GM18873 (cell line): ENCODE measurements around the gene ABCD1.

Source experiments
- ATAC-seq: cut with Tn5 transposase; IDR thresholded peaks from one replicate; pipeline ENCODE4 v1.9.1; 2021; ENCODE audit warnings: mild to moderate bottlenecking, moderate library complexity, moderate number of reproducible peaks; ENCODE audit not compliant: unreplicated experiment, low FRiP score

Gene ABCD1

DNA sequence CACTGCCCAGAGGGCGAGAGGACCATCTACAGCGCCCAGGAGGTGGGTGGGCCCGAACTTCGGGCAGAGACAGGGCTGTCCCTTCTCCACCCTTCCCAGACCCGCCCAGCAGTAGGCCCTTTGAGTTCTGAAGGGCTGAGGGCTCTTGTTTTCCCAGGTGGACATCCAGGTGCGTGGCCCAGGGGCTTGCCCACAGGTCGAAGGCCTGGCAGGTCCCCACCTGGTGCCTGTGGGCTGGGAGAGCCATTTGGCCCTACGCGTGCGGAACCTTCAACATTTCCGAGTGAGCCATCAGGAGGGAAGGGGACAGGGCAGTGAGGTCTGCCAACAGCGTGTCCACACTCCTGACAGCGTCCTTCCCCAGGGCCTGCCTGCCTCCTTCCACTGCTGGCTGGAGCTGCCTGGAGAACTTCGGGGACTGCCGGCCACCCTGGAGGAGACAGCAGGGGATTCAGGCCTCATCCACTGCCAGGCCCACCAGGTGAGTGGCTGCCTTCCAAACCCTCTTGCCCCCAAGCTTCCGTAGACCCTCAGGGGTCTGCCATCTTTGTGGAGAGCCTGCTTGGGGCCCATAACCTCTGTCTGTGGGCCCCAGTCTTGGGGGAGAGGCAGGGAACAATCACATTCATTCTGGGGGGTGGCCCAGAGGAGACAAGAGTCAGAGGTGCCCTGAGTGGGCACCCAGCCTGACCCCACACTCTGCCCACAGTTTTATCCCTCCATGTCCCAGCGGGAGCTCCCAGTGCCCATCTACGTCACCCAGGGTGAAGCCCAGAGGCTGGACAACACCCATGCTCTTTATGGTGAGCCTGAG, 46.2 kb downstream of the ABCD1 start:
- no peak for ATAC-seq

DNA sequence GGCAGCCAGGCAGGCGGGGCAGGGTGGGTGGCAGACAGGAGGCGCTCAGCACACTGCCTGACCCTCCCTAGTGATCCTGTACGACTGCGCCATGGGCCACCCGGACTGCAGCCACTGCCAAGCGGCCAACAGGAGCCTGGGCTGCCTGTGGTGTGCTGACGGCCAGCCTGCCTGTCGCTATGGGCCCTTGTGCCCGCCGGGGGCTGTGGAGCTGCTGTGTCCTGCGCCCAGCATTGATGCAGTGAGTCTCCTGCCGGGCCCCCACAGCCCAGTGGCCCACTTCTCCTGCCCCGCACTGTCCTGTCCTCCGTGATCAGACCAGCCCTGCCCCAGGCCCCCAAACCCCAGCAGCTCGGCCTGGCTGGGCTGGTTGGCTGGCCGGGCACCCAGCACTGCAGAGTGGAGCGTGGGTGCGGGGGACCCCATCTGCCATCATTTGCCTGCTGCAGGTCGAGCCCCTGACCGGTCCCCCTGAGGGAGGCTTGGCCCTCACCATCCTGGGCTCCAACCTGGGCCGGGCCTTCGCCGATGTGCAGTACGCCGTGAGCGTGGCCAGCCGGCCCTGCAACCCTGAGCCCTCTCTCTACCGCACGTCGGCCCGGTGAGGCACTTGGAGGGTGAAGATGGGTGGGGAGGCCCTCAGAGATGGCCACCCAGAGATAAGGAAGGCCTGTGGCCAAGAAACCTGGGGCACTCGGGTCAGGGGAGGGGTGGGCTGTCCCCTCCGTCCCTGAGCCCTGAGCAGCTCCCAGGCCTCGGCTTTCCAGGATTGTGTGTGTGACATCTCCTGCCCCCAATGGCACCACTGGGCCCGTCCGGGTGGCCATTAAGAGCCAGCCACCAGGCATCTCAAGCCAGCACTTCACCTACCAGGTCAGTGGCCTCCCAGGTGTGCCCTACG, 47.0 kb downstream of the ABCD1 start:
- ATAC-seq: no peak

DNA sequence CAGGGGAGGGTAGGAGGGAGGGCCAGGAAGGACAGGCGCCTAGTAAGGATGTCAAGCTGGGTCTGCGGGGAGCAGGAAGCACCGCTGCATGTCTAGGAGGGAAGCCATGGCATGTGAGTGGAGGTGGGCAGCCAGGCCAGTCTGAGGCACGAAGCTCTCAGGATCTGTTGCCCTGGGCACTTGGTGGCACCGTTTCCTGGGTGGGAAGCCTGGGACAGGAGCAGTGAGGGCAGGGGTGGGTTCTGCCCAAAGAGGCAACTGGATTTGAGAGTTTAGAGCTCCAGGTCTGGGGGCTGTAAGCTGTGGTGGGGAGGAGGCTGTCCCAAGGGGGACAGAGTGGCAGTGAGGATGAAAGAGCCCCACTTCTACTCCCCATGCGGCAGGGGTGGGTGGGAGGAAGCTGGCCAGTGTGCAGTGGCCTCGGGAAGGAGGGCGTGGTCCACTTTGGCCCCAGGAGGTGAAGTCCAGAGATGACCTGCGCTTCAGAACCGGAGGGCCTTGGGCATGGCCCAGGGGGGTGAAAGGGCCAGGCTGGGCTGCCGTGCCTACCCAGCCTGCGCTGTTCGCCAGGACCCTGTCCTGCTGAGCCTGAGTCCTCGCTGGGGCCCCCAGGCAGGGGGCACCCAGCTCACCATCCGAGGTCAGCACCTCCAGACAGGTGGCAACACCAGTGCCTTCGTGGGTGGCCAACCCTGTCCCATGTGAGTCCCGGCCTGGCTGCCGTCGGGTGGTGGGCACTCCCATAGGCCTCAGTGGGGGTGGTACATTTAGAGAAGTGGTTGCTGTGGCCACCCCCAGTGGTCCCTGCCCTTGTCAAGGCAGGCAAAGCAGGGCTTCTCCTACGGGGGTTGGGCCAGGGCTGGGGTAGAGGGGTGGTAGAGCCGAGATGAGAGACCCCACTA, 47.9 kb downstream of the ABCD1 start:
- ATAC-seq: no peak

DNA sequence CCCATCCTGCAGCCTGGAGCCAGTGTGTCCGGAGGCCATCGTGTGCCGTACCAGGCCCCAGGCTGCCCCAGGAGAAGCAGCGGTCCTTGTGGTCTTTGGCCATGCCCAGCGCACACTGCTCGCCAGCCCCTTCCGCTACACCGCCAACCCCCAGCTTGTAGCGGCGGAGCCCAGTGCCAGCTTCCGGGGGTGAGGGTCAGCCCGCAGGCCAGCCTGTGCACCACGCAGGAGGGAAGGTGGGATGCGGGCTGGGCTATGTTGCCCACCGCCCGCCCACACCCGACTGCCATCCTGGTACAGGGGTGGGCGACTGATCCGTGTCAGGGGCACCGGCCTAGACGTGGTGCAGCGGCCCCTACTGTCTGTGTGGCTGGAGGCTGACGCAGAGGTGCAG, 48.6 kb downstream of the ABCD1 start:
- no peak for ATAC-seq

DNA sequence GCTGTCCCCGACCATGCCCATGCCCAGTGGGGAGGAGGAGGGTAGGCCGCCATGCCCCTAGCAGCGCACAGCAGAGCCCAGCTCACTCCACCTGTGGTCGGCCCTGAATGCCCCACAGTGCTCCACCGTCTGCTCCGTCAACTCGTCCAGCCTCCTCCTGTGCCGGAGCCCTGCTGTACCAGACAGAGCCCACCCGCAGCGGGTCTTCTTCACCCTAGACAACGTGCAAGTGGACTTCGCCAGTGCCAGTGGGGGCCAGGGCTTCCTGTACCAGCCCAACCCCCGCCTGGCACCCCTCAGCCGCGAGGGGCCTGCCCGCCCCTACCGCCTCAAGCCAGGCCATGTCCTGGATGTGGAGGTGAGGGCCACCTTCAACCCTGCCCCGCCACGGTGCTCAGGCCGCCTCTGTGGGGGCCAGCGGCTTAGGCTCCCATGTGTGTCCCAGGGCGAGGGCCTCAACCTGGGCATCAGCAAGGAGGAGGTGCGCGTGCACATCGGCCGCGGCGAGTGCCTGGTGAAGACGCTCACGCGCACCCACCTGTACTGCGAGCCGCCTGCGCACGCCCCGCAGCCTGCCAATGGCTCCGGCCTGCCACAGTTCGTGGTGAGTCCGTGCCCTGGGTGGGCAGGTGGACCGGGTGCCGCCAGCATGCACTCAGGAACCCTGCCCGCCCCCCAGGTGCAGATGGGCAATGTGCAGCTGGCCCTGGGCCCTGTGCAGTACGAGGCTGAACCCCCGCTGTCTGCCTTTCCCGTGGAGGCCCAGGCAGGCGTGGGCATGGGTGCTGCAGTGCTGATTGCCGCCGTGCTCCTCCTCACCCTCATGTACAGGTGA, 49.3 kb downstream of the ABCD1 start:
- no peak for ATAC-seq

DNA sequence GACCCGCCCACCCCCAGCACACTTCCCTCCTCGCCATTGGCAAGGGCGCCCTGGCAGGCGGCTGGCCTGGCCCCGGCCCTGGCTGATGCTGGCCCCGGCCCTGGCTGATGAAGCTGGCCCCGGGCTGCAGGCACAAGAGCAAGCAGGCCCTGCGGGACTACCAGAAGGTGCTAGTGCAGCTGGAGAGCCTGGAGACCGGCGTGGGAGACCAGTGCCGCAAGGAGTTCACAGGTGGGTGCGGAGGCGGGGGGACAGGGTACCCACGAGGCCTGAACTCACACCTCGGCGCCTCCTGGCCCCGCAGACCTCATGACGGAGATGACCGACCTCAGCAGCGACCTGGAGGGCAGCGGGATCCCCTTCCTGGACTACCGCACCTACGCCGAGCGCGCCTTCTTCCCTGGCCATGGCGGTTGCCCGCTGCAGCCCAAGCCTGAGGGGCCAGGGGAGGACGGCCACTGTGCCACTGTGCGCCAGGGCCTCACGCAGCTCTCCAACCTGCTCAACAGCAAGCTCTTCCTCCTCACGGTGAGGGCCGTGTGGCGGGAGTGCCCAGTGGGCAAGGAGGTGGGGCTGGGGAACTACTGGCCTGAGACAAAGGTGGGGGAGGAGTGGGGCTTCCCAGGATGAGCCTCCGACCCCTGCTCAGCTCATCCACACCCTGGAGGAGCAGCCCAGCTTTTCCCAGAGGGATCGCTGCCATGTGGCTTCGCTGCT, 50.1 kb downstream of the ABCD1 start:
- ATAC-seq: no peak

DNA sequence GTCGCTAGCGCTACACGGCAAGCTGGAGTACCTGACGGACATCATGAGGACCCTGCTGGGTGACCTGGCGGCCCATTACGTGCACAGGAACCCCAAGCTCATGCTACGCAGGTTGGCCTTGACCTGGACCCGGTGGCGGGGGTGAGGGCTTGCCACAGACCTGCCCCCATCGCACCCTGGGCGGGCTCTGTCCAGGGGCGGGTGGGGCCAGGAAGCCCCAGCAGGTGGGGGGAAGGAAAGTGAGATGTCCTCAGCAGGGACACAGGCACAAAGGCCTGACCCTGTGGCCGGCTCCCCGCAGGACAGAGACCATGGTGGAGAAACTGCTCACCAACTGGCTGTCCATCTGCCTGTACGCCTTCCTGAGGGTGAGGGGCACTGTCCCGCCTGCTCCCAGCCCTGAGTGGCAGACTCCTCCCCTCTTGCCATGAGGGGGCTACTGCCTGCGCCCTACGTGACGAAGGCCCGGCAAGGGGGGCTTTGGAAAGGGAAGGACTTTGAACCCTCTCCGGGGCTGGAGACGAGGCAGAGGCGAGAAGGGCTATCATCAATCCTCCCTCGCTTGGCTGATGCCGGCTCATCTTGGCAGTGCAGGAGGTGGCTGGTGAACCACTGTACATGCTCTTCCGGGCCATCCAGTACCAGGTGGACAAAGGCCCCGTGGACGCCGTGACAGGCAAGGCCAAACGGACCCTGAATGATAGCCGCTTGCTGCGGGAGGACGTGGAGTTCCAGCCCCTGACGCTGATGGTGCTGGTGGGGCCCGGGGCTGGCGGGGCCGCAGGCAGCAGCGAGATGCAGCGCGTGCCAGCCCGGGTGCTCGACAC, 50.9 kb downstream of the ABCD1 start:
- ATAC-seq: no peak

DNA sequence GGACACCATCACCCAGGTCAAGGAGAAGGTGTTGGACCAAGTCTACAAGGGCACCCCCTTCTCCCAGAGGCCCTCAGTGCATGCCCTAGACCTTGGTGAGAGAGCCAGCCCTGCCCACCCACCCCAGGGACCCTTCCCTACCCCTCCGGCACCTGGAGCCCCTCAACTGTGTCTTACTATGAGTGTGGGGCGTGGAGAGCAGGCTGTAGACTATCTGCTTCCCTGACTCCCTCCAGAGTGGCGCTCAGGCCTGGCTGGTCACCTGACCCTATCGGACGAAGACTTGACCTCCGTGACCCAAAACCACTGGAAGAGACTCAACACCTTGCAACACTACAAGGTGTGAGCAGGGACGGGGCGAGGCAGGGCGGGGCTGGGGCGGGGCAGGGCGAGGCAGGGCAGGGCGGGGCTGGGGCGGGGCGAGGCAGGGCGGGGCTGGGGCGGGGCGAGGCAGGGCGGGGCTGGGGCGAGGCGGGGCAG, 51.5 kb downstream of the ABCD1 start:
- ATAC-seq: no peak

DNA sequence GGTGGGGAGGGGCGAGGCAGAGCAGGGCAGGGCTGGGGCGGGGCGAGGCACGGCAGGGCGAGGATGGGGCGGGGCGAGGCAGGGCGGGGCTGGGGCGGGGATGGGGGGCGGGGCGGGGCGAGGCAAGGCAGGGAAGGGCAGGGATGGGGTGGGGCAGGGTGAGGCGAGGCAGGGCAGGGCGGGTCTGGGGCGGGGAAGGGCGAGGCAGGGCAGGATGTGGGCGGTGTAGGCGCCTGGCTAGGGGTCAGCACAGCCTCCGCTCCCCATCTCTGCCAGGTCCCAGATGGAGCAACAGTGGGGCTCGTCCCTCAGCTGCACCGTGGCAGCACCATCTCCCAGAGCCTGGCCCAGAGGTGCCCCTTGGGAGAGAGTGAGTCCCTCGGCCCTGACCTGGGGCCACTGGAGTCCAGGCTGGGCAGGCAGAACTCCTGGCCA, 52.0 kb downstream of the ABCD1 start:
- no peak for ATAC-seq

DNA sequence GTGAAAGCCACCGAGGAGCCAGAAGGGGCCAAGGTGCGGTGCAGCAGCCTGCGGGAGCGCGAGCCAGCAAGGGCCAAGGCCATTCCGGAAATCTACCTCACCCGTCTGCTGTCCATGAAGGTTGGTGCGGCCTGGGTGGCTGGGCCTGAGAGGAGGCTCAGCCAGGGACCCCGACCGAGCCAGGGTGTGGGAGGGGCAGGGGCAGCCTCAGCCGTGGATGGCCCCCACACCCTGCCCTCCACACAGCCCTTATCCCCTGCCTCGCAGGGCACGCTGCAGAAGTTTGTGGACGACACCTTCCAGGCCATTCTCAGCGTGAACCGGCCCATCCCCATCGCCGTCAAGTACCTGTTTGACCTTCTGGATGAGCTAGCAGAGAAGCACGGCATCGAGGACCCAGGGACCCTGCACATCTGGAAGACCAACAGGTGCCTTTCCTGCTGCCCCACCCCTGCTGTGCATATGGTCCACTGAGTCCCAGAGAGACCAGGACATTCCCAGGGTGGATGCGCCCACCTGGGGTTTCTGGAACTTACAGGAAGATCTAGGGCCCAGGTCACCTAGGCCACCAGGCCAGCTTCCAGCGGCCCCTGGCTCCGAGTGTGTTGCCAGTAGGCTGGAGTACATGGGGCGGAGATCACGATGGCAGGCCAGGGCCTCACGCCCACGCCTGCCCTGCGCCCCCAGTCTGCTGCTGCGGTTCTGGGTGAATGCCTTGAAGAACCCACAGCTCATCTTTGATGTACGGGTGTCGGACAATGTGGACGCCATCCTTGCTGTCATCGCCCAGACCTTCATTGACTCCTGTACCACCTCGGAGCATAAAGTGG, 52.8 kb downstream of the ABCD1 start:
- ATAC-seq: no peak

DNA sequence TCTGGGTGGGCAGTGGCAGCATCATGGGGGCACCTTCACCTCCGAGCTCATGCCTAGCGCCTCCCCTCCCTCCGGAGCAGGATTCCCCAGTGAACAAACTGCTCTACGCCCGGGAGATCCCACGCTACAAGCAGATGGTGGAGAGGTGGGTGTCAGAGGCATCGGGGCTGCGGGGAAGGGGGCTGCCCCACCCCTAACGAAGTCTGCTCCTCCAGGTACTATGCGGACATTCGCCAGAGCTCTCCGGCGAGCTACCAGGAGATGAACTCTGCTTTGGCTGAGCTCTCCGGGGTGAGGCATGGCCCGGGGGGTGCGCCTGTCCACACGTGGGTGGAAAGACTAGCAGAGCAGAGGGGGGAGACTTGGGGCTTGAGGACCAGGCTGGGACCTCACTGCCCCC, 53.5 kb downstream of the ABCD1 start:
- ATAC-seq: no peak

DNA sequence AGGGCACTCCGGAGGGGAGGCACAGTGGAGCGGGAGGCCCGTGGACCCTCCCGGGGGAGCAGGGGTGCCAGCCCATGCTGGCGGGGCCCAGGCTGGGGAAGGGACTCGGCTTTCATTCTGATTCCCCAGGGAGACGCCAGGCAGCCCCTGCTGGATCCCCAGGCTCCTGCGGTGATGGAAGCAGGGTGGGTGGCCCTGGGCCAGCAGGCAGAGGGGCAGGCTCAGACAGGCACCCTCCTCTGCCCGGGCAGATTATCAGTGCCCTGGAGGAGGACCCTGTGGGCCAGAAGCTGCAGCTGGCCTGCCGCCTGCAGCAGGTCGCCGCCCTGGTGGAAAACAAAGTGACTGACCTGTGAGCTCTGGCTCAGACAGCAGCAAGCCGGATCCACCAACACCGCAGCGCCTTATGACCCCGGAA, 54.0 kb downstream of the ABCD1 start:
- no peak for ATAC-seq

DNA sequence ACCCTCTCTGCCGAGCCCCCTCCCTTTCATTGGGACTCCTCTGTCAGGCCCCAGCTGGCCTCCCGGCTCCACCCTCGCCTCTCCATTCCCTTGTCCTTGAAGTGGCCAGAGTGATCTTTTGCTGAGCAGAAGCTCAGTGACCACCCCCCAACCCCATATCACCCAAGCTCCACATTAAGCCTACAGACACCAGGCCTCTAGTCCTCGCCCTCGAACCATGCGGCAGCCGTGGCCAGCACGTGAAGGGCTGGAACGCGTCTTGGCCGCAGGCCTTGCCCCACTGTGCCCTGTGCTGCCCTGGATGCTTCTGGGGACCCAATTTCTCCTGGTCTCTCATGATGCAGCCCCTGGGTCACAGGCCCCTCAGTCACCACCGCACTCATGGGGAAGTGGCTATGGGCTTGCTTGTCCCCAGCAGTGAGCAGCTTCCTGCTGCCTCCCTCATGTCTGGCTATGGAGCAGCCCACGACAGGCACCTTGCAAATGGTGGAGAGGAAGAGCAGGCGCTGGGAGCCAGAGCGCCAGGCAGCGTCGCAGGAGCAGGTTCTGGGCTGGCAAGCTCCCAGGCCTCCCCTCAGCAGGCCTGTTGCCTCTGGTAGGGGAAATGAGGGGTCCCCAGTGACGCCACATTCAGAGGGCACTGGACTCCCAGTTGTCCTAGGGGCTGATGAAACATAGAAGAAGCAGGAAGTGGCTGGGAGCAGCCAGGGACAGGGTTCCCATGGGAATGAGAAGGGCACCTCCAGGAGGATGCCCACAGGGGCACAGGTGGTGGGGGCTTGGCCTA, 55.4 kb downstream of the ABCD1 start:
- no peak for ATAC-seq

DNA sequence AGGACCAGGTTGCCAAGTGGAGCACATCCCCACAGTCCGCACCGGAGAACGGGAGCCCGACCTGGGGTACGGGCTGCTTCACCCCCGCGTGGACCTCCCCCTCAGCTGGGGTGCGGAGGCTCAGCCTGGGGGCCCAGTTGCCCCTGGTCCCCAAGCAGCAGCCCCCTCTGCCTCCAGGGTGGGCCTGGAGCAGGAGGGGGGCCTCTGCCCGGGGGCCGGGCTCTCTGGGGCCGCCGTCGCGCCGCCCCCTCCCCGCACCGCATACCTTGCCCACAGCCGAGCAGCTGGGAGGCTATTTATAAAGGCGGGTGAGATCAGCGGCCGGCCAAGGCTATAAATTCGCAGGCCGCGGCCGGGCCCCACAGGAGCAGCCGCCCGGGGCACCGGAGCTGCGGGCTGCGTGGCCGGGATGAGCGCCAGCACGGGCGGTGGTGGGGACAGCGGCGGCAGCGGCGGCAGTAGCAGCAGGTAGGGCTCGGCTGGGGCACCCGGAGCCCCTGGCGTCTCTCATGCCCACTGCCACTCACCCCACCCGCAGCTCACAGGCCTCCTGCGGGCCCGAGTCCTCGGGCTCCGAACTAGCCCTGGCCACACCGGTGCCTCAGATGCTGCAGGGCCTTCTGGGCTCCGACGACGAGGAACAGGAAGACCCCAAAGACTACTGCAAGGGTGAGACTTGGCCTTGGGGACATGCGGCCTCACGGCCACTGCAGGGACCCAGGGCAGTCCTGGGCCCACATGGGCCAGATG, 56.2 kb downstream of the ABCD1 start, which contains the start of gene SRPK3:
Gene SRPK3, plus strand, starts transcription at position 364 of the 750 bp plus-strand sequence. Its CDS starts 46 bp downstream, at position 410.
- no peak for ATAC-seq

DNA sequence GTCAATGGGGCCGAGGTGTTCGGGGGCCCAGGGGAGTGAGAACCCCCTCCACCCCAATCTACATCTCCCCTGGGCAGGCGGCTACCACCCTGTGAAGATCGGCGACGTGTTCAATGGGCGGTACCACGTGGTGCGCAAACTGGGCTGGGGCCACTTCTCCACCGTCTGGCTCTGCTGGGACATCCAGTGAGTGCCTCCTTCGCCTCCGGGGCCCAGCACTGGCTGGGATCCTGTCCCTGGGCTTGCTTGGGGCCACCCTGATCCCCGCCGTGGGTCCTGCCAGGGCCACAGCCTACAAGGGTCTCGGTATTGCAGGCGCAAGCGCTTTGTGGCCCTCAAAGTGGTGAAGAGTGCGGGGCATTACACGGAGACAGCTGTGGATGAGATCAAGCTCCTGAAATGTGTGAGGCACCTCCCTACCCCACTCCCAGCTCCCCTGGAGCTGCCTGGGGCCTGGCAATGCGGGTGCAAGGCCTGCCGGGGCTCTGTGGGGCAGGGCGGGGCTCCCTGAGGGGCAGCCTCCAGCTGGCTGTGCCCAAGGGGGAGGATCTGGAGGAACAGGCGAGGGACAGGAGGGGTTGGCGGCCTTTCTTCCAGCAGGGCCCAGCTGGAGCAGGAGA, 56.9 kb downstream of the ABCD1 start:
- ATAC-seq: no peak
